IMR-90 (cell line): Measurements from ENCODE around the gene EEF1AKMT1. TPM values are rescaled to one million over a fixed set of nuclear protein-coding genes. Genes with fewer than 3 reads are reported as not detected.

Experiments
- ATAC-seq: fragments of 200-7000 bp; cut with Tn5 transposase; 2 replicates; pipeline ENCODE4 v1.9.1; 2020; ENCODE audit warnings: low read depth, mild to moderate bottlenecking, moderate library complexity
- BruUV-seq: library from RNA; stranded (reverse); fragments of 400-500 nt; replicated peaks from 2 replicates; lab custom pipeline; 2021; lab: Mats Ljungman, UMichigan
- CTCF ChIA-PET: fragments of 300-600 bp; formaldehyde crosslinking; extraction: SDS; loops from one replicate; lab custom pipeline; 2021; ENCODE audit warnings: antibody characterized with exemption; lab: Yijun Ruan, JAX
- POLR2A ChIA-PET: fragments of 300-600 bp; sonication (Branson Sonifier 250); formaldehyde crosslinking; loops from one replicate; lab custom pipeline; 2022; ENCODE audit warnings: antibody characterized with exemption; ENCODE audit not compliant: unreplicated experiment; lab: Charles Lee
- DNase-seq: peaks from one replicate; pipeline ENCODE4 v3.0.0; 2013
- H2AFZ ChIP-seq: replicated peaks from 2 replicates; pipeline ENCODE3; 2013; ENCODE audit warnings: low read length, mild to moderate bottlenecking; ENCODE audit not compliant: poor library complexity
- H2AK5ac ChIP-seq: 2 replicates; pipeline ENCODE4 v1.6.1; 2013; ENCODE audit warnings: low read depth, low read length, inconsistent platforms
- H2AK9ac ChIP-seq: replicated peaks from 2 replicates; pipeline ENCODE3; 2013; ENCODE audit warnings: mild to moderate bottlenecking, low read depth, low read length, moderate library complexity; ENCODE audit not compliant: poor library complexity
- H2BK120ac ChIP-seq: 2 replicates; pipeline ENCODE4 v1.6.1; 2013; ENCODE audit warnings: low read depth, low read length, inconsistent platforms
- H2BK15ac ChIP-seq: 3 replicates; pipeline ENCODE4 v1.6.1; 2013; ENCODE audit warnings: low read depth, low read length, inconsistent platforms
- H2BK20ac ChIP-seq: 2 replicates; pipeline ENCODE4 v1.6.1; 2013; ENCODE audit warnings: low read depth, mild to moderate bottlenecking, inconsistent platforms, low read length, moderate library complexity
- H2BK5ac ChIP-seq: 2 replicates; pipeline ENCODE4 v1.6.1; 2013; ENCODE audit warnings: mild to moderate bottlenecking, low read depth, low read length, inconsistent platforms; ENCODE audit not compliant: poor library complexity, severe bottlenecking
- H3K14ac ChIP-seq: replicated peaks from 2 replicates; pipeline ENCODE4 v1.6.1; 2013; ENCODE audit warnings: low read depth, low read length, inconsistent platforms
- H3K18ac ChIP-seq: 2 replicates; pipeline ENCODE4 v1.6.1; 2013; ENCODE audit warnings: low read depth, low read length, control low read depth
- H3K23ac ChIP-seq: 2 replicates; pipeline ENCODE4 v1.6.1; 2013; ENCODE audit warnings: low read depth, low read length, inconsistent platforms
- H3K27ac ChIP-seq: 2 replicates; pipeline ENCODE4 v1.5.1; 2013; ENCODE audit warnings: mild to moderate bottlenecking, control low read depth, low read length; ENCODE audit not compliant: insufficient read depth
- H3K27me3 ChIP-seq: 2 replicates; pipeline ENCODE4 v1.6.1; 2013; ENCODE audit warnings: low read length; ENCODE audit not compliant: control insufficient read depth, insufficient read depth
- H3K36me3 ChIP-seq: 2 replicates; pipeline ENCODE4 v1.6.1; 2013; ENCODE audit warnings: low read length, mixed read lengths; ENCODE audit not compliant: control insufficient read depth, insufficient read depth
- H3K4ac ChIP-seq: 2 replicates; pipeline ENCODE4 v1.6.1; 2013; ENCODE audit warnings: low read depth, low read length, inconsistent platforms
- H3K4me1 ChIP-seq: 2 replicates; pipeline ENCODE4 v1.6.1; 2013; ENCODE audit warnings: low read length, mixed read lengths; ENCODE audit not compliant: control insufficient read depth, insufficient read depth
- H3K4me2 ChIP-seq: 2 replicates; pipeline ENCODE4 v1.6.1; 2013; ENCODE audit warnings: low read depth, mild to moderate bottlenecking, control low read depth, low read length, moderate library complexity
- H3K4me3 ChIP-seq: 2 replicates; pipeline ENCODE4 v1.5.1; 2013; ENCODE audit warnings: low read depth, mild to moderate bottlenecking, control low read depth, low read length, moderate library complexity; ENCODE audit not compliant: insufficient read depth
- H3K56ac ChIP-seq: 2 replicates; pipeline ENCODE4 v1.6.1; 2013; ENCODE audit warnings: low read length, inconsistent platforms; ENCODE audit not compliant: insufficient read depth; ENCODE audit errors: extremely low read depth
- H3K79me1 ChIP-seq, 2 experiments: 2 replicates each; pipeline ENCODE4 v1.6.1; 2013; ENCODE audit warnings: low read length in 2 of 2, inconsistent platforms in 1 of 2, low read depth in 1 of 2
- H3K9ac ChIP-seq: 2 replicates; pipeline ENCODE4 v1.6.1; 2013; ENCODE audit warnings: low read depth, low read length, control low read depth
- H3K9me1 ChIP-seq: 2 replicates; pipeline ENCODE4 v1.6.1; 2013; ENCODE audit warnings: low read length, inconsistent platforms; ENCODE audit not compliant: insufficient read depth
- H3K9me3 ChIP-seq: 2 replicates; pipeline ENCODE4 v1.6.1; 2013; ENCODE audit warnings: low read length; ENCODE audit not compliant: control insufficient read depth, insufficient read depth
- H4K20me1 ChIP-seq: 2 replicates; pipeline ENCODE4 v1.6.1; 2013; ENCODE audit warnings: low read length, inconsistent platforms; ENCODE audit not compliant: insufficient read depth
- H4K5ac ChIP-seq: 2 replicates; pipeline ENCODE4 v1.6.1; 2013; ENCODE audit warnings: mild to moderate bottlenecking, low read depth, low read length, control low read depth
- H4K8ac ChIP-seq, 2 experiments: 2 replicates each; pipeline ENCODE4 v1.6.1; 2013; ENCODE audit warnings: low read depth in 2 of 2, low read length in 2 of 2, control low read depth in 1 of 2, inconsistent platforms in 1 of 2
- H4K91ac ChIP-seq: 2 replicates; pipeline ENCODE4 v1.6.1; 2013; ENCODE audit warnings: low read depth, low read length, inconsistent platforms; ENCODE audit not compliant: insufficient read depth
- CHD1 ChIP-seq: IDR thresholded peaks from 2 replicates; pipeline ENCODE4 v1.6.1; 2012; ENCODE audit warnings: low read depth, low read length, improper control_type of control experiment
- FOS ChIP-seq: fragments of 150-350 bp; IDR thresholded peaks from 2 replicates; pipeline ENCODE4 v1.6.1; 2016; ENCODE audit warnings: low read depth, low read length
- MAFK ChIP-seq: IDR thresholded peaks from 2 replicates; pipeline ENCODE4 v1.6.1; 2012; ENCODE audit warnings: low read depth, low read length, improper control_type of control experiment
- RAD21 ChIP-seq: IDR thresholded peaks from 2 replicates; pipeline ENCODE4 v1.6.1; 2012; ENCODE audit warnings: low read length, improper control_type of control experiment
- WGBS, 2 experiments: methylation state at CpG; one replicate each; pipeline versions ENCODE4 v1.1.5 to v1.1.7; 2013; ENCODE audit warnings: missing lambda C conversion rate in 2 of 2; ENCODE audit not compliant: insufficient read length in 1 of 2; ENCODE audit errors: extremely low coverage in 2 of 2; 5-methylcytosine and 5-hydroxymethylcytosine counted together
- dilution Hi-C: fragments of 300-500 bp; cut with HindIII; formaldehyde crosslinking; loops from one replicate; pipeline ENCODE4 v1.14.3; 2018; ENCODE audit warnings: low sequenced_read_pairs; ENCODE audit not compliant: unreplicated experiment
- in situ Hi-C: fragments of 300-500 bp; cut with MboI; formaldehyde crosslinking; loops from 3 replicates; pipeline ENCODE4 v1.14.3; 2019; ENCODE audit warnings: low sequenced_read_pairs, inconsistent platforms, mixed read lengths
- intact Hi-C: fragments of 100-400 bp; cut with micrococcal nuclease; formaldehyde crosslinking; loops from 2 replicates; pipeline ENCODE4 v1.10.0; 2022
- polyA plus RNA-seq, 3 experiments: library from polyadenylated mRNA; depleted of rRNA; stranded (reverse); fragments of >200 nt; gene quantifications; 2 replicates each; pipeline ENCODE4 v1.2.3, GENCODE V29; 2012; ENCODE audit warnings: low replicate concordance in 1 of 3
- total RNA-seq: library from RNA; depleted of rRNA; stranded (reverse); fragments of >200 nt; gene quantifications from 2 replicates; pipeline ENCODE4 v1.2.3, GENCODE V29; 2012
- TF ChIP-seq, protein P1 (sequence below): conservative IDR thresholded peaks from 2 replicates; pipeline ENCODE4 v1.5.1; 2012; ENCODE audit warnings: mild to moderate bottlenecking, low read depth, low read length, improper control_type of control experiment

Gene EEF1AKMT1
- total and polyA plus RNA-seq, 2 of the 4 experiments (the other 2 are of a cell fraction): 10.0 to 10.6 TPM

DNA sequence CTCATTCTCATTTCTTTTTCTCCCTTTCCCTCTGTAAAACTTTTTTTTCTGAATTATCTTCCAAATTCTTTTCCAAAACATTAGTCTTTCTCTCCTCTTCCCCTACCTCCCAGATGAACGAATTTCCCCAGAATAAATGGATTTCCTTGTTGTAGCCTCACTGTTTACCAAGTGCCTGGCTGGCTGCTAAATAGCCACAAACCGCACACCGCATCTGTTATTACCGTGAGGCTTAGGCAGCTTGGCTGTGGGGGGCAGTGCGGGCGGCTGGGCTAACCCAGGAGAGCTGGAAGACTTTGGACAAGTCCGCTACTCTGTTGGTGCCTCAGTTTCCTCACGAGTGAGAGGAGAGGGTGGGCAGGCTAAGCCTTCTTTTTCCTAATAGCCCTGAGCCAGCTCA, 59.6 kb downstream of the EEF1AKMT1 start:
- no CpG with 5 or more reads among the region's 8 CpGs for WGBS, 2 experiments
- H3K18ac ChIP-seq: no peak overlapping the region
- H4K5ac ChIP-seq: no peak overlapping the region
- H2BK15ac ChIP-seq: no peak overlapping the region
- H3K79me1 ChIP-seq: no peaks in the 10 kb centered on the region
- no peaks in the 10 kb centered on the region for H4K20me1 ChIP-seq
- no peaks in the 10 kb centered on the region for H3K36me3 ChIP-seq
- H3K27ac ChIP-seq: no peak overlapping the region
- peaks cover 1% of the 10 kb centered on the region; the same call in 1 of the 2 replicates for H3K27me3 ChIP-seq
- H2AK9ac ChIP-seq: no peak overlapping the region
- H3K23ac ChIP-seq: no peak overlapping the region
- H3K9me1 ChIP-seq: peaks cover 4% of the 10 kb centered on the region; the same call in 1 of the 2 replicates
- in situ Hi-C loops (loop anchor here (25.0 kb wide), 1 partner anchor 527 kb away; the partner anchor contains the start of gene GJB2), intact Hi-C loops (loop anchor here (5.0 kb wide), 1 partner anchor 763 kb away; no protein-coding TSS in a partner anchor), dilution Hi-C loops (no loop called here)
- BruUV-seq: no TSS peak
- TF ChIP-seq MAFK (no peak), RAD21 (no peak), FOS (no peak), CHD1 (no peak)
- TF ChIP-seq, protein P1, sequence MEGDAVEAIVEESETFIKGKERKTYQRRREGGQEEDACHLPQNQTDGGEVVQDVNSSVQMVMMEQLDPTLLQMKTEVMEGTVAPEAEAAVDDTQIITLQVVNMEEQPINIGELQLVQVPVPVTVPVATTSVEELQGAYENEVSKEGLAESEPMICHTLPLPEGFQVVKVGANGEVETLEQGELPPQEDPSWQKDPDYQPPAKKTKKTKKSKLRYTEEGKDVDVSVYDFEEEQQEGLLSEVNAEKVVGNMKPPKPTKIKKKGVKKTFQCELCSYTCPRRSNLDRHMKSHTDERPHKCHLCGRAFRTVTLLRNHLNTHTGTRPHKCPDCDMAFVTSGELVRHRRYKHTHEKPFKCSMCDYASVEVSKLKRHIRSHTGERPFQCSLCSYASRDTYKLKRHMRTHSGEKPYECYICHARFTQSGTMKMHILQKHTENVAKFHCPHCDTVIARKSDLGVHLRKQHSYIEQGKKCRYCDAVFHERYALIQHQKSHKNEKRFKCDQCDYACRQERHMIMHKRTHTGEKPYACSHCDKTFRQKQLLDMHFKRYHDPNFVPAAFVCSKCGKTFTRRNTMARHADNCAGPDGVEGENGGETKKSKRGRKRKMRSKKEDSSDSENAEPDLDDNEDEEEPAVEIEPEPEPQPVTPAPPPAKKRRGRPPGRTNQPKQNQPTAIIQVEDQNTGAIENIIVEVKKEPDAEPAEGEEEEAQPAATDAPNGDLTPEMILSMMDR: no peak
- H2BK20ac ChIP-seq: no peak overlapping the region
- H3K4me2 ChIP-seq: no peak overlapping the region
- H2AFZ ChIP-seq: no peak overlapping the region
- no peak overlapping the region for H2BK120ac ChIP-seq
- H3K9ac ChIP-seq: no peak overlapping the region
- ChIA-PET POLR2A (no interaction called here), CTCF (interaction anchor here (0.9 to 2.1 kb wide), 5 partner anchors 9 to 211 kb away, joined by 3 to 8 read pairs (median 4); partner anchors contain the start of gene IL17D)
- H3K56ac ChIP-seq: no peak overlapping the region
- no peaks in the 10 kb centered on the region for H3K9me3 ChIP-seq
- no peak overlapping the region for H4K91ac ChIP-seq
- no peak for ATAC-seq
- H3K4me3 ChIP-seq: no peak overlapping the region
- H3K14ac ChIP-seq: no peak overlapping the region
- no peak overlapping the region for H2BK5ac ChIP-seq
- H3K4ac ChIP-seq: no peak overlapping the region
- DNase-seq: no peak
- H3K4me1 ChIP-seq: peaks cover 9% of the 10 kb centered on the region
- no peak overlapping the region for H4K8ac ChIP-seq
- no peak overlapping the region for H2AK5ac ChIP-seq
